HepG2 (cell line): ENCODE results near the gene CD84. TPM values are rescaled to one million over a fixed set of nuclear protein-coding genes. Genes with fewer than 3 reads are reported as not detected.

Experiments used
- ATAC-seq: fragments of 200-7000 bp; cut with Tn5 transposase; 3 replicates; pipeline ENCODE4 v1.9.1; 2020; ENCODE audit warnings: mild to moderate bottlenecking, moderate library complexity
- BruUV-seq: library from RNA; stranded (reverse); fragments of 400-500 nt; replicated peaks from 2 replicates; lab custom pipeline; 2021; lab: Mats Ljungman, UMichigan
- CTCF ChIA-PET: fragments of 300-600 bp; formaldehyde crosslinking; extraction: SDS; loops from one replicate; lab custom pipeline; 2021; ENCODE audit warnings: low total read pairs, inconsistent platforms, low intra/inter-chr PET ratio; lab: Yijun Ruan, JAX
- POLR2A ChIA-PET: fragments of 350-600 bp; sonication (Branson Sonifier 250); formaldehyde crosslinking; loops from one replicate; lab custom pipeline; 2020; ENCODE audit warnings: antibody characterized with exemption, inconsistent platforms; lab: Yijun Ruan, JAX
- DNase-seq: peaks from one replicate; pipeline ENCODE4 v3.0.0-alpha.2; 2015; ENCODE audit warnings: low spot score
- FAIRE-seq: peaks from 3 replicates; lab custom pipeline; 2011; peaks lifted over from hg19 to GRCh38; lab: Jason Lieb, UNC
- H2AFZ ChIP-seq: one replicate; pipeline ENCODE4 v1.6.1; 2011; ENCODE audit warnings: low read length, inconsistent platforms
- H3K27ac ChIP-seq: fragments of 300-600 bp; 3 replicates; pipeline ENCODE4 v1.8.0; 2011; ENCODE audit warnings: mixed run types, mild to moderate bottlenecking, mixed read lengths, low read length, inconsistent platforms; ENCODE audit not compliant: insufficient read depth; ENCODE audit errors: extremely low read length
- H3K27me3 ChIP-seq, 2 experiments: fragments of 200-600 bp in 1 of 2; 2 replicates in 1 of 2; 3 replicates in 1 of 2; pipeline versions ENCODE4 v1.6.0 to v1.8.0; 2011; ENCODE audit warnings: low read length in 2 of 2, mild to moderate bottlenecking in 2 of 2, moderate library complexity in 2 of 2, inconsistent platforms in 1 of 2; ENCODE audit not compliant: insufficient read depth in 2 of 2, control insufficient read depth in 1 of 2
- H3K36me3 ChIP-seq, 2 experiments: fragments of 200-600 bp in 1 of 2; replicated peaks in 1 of 2; 2 replicates in 1 of 2; 3 replicates in 1 of 2; pipeline versions ENCODE4 v1.5.1 to v1.8.0; 2011; ENCODE audit warnings: low read length in 2 of 2, inconsistent platforms in 1 of 2; ENCODE audit not compliant: insufficient read depth in 2 of 2, control insufficient read depth in 1 of 2
- H3K4me1 ChIP-seq: 2 replicates; pipeline ENCODE4 v1.5.1; 2012; ENCODE audit warnings: low read length, inconsistent platforms; ENCODE audit not compliant: insufficient read depth
- H3K4me2 ChIP-seq: 2 replicates; pipeline ENCODE4 v1.6.0; 2011; ENCODE audit warnings: low read depth, low read length, inconsistent platforms
- H3K4me3 ChIP-seq, 3 experiments: fragments of 200-600 bp in 1 of 3; sonication (generic), shearing (Covaris generic) in 1 of 3; replicated peaks in 1 of 3; 2 replicates each; pipeline ENCODE4 v1.5.1; 2011 to 2016; ENCODE audit warnings: low read length in 3 of 3, inconsistent platforms in 2 of 3, low read depth in 2 of 3, mild to moderate bottlenecking in 2 of 3, control low read depth in 1 of 3, mixed read lengths in 1 of 3; ENCODE audit not compliant: insufficient read depth in 1 of 3
- H3K79me2 ChIP-seq: one replicate; pipeline ENCODE4 v1.6.1; 2011; ENCODE audit warnings: low read length, inconsistent platforms; ENCODE audit not compliant: insufficient read depth
- H3K9ac ChIP-seq: 2 replicates; pipeline ENCODE4 v1.6.0; 2011; ENCODE audit warnings: mild to moderate bottlenecking, low read depth, low read length, inconsistent platforms; ENCODE audit not compliant: insufficient read depth
- H3K9me3 ChIP-seq: 2 replicates; pipeline ENCODE4 v1.5.1; 2012; ENCODE audit warnings: mild to moderate bottlenecking, low read length
- H4K20me1 ChIP-seq: 2 replicates; pipeline ENCODE4 v1.6.0; 2011; ENCODE audit warnings: inconsistent platforms, mild to moderate bottlenecking, low read length, moderate library complexity; ENCODE audit not compliant: insufficient read depth
- BRCA1 ChIP-seq: sonication (generic); formaldehyde crosslinking; IDR thresholded peaks from 2 replicates; pipeline ENCODE4 v1.4.0; 2020; ENCODE audit warnings: missing genetic modification reagents
- CENPT ChIP-seq: sonication (generic); formaldehyde crosslinking; IDR thresholded peaks from 2 replicates; pipeline ENCODE4 v1.8.0; 2022; ENCODE audit warnings: low read depth, mild to moderate bottlenecking, moderate library complexity, missing genetic modification reagents
- MEIS1 ChIP-seq: sonication (generic); formaldehyde crosslinking; IDR thresholded peaks from 2 replicates; pipeline ENCODE4 v1.9.0; 2021; ENCODE audit warnings: mild to moderate bottlenecking, missing genetic modification reagents, moderate library complexity, borderline replicate concordance
- MLLT10 ChIP-seq: sonication (generic); formaldehyde crosslinking; IDR thresholded peaks from 2 replicates; pipeline ENCODE4 v1.4.0; 2020; ENCODE audit warnings: missing genetic modification reagents
- TBL1XR1 ChIP-seq: fragments of 150-350 bp; IDR thresholded peaks from 2 replicates; pipeline ENCODE4 v1.6.1; 2014; ENCODE audit warnings: borderline replicate concordance, low read length; ENCODE audit not compliant: partially characterized antibody
- TFAP4 ChIP-seq: sonication (generic); IDR thresholded peaks from 2 replicates; pipeline ENCODE4 v1.6.1; 2016; ENCODE audit warnings: low read depth, borderline replicate concordance
- ZNF136 ChIP-seq: sonication (generic); formaldehyde crosslinking; IDR thresholded peaks from 2 replicates; pipeline ENCODE4 v1.8.1; 2022; ENCODE audit warnings: low read depth, mild to moderate bottlenecking, moderate library complexity, missing genetic modification reagents
- ZNF383 ChIP-seq: sonication (generic); formaldehyde crosslinking; IDR thresholded peaks from 2 replicates; pipeline ENCODE4 v1.4.0; 2020; ENCODE audit warnings: missing genetic modification reagents, mild to moderate bottlenecking, borderline replicate concordance
- ZNF407 ChIP-seq: sonication (generic); formaldehyde crosslinking; IDR thresholded peaks from one replicate; pipeline ENCODE4 v1.5.1; 2020; ENCODE audit warnings: mild to moderate bottlenecking, missing genetic modification reagents; ENCODE audit errors: not compliant biosample characterization
- ZNF569 ChIP-seq: sonication (generic); formaldehyde crosslinking; IDR thresholded peaks from 2 replicates; pipeline ENCODE4 v1.5.0; 2020; ENCODE audit warnings: mild to moderate bottlenecking, missing genetic modification reagents, moderate library complexity, borderline replicate concordance
- WGBS: methylation state at CpG from one replicate; pipeline ENCODE4 v1.1.6; 2017; ENCODE audit warnings: low lambda C conversion rate; 5-methylcytosine and 5-hydroxymethylcytosine counted together
- in situ Hi-C: cut with HindIII; loops from 2 replicates; pipeline ENCODE4 v1.10.0; 2017; ENCODE audit warnings: low pct_unique_long_range_greater_than_20kb; ENCODE audit not compliant: extremely low pct_ligation_motif_present
- intact Hi-C: fragments of 100-400 bp; cut with micrococcal nuclease; formaldehyde crosslinking; loops from one replicate; pipeline ENCODE4 v1.10.0; 2022; ENCODE audit not compliant: unreplicated experiment
- polyA plus RNA-seq, 8 experiments: library from polyadenylated mRNA; depleted of rRNA in 3 of 8; stranded (reverse) in 7 of 8; unstranded in 1 of 8; fragments of >200 nt; fragmentation: Illumina TruSeq in 4 of 8; extraction: Trizol in 4 of 8; gene quantifications; 2 replicates each; pipeline versions ENCODE4 v1.2.1 to v1.2.3, GENCODE V29; 2011 to 2016; ENCODE audit warnings: low read depth in 4 of 8, missing spikeins in 1 of 8, mixed read lengths in 1 of 8; ENCODE audit not compliant: insufficient read depth in 1 of 8
- total RNA-seq, 5 experiments: library from RNA; depleted of rRNA; stranded (reverse); fragments of >200 nt; fragmentation: Illumina TruSeq; extraction: Trizol; gene quantifications; 2 replicates each; pipeline ENCODE4 v1.2.3, GENCODE V29; 2016; ENCODE audit warnings: low read depth in 1 of 5
- TF ChIP-seq, protein P1 (sequence below): sonication (generic); formaldehyde crosslinking; IDR thresholded peaks from 2 replicates; pipeline ENCODE4 v1.4.0; 2020; ENCODE audit warnings: missing genetic modification reagents
- TF ChIP-seq, protein P2 (sequence below): sonication (generic); formaldehyde crosslinking; IDR thresholded peaks from 2 replicates; pipeline ENCODE4 v1.4.0; 2020; ENCODE audit warnings: missing genetic modification reagents

CD84 gene
- total and polyA plus RNA-seq, 2 of the 13 experiments (the other 11 are each of a cell fraction or from before 2014, with no cell fraction given): not detected

DNA sequence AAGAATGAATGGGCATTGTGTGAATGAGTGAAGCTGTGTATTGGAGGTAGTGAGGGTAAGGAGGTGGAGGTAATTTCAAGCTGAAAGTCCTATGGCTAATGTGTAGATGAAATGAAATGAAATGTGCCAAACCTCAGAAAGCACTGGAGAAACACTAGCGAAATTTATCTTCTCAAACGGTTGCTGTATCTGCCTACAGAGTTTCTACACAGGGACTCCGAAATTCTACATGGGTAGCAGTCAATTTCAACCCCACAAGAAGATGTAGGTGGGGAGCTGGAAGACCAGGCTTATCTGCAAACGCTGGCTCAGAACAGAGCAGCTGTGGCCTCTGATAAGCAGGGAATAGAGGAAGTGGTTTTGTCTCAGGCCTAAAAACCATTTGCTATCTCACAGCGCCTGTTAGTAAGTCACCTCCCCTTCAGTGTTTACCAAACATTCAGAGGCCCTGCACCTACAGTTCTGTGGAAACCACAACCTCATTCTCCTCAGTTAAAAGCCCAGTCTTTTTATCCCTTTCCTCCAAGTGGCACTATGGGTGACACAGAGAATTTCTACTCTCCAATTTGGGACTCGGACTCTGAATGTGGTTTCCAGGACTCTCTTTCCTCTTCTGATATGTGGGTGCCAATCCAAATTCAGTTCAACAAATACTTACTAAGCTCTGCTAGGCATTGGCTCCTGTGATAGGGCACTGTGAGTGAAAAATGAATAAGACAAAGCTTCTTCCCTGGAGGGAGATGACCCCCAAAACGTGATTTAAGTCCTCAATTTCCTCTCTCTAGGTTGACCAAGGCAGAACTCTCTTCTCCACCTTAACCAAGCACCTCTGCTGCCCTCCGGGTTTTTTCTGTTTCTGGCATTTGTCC is 39.1 kb downstream of the CD84 start:
- no peak overlapping the region for H3K27ac ChIP-seq
- intact Hi-C loops: no loop called here
- FAIRE-seq: peak; percentile 46
- H3K9ac ChIP-seq: peak overlapping the region; percentile 11; the same call in 1 of the 2 replicates
- in situ Hi-C loops: no loop called here
- H3K4me3 ChIP-seq: peak overlapping the region in 2 of 3 experiments; percentile 3 to 39; a peak in 3 of 6 replicates
- peak; percentile 9 for DNase-seq
- 4% methylated on average over 8 of the region's 8 CpGs for WGBS
- peaks cover 53% of the 10 kb centered on the region for H3K4me1 ChIP-seq
- H3K79me2 ChIP-seq: no peaks in the 10 kb centered on the region
- no TSS peak for BruUV-seq
- H3K36me3 ChIP-seq: no peaks in the 10 kb centered on the region
- H2AFZ ChIP-seq: peak overlapping the region; percentile 84
- CTCF ChIA-PET: no interaction called here
- POLR2A ChIA-PET: no interaction called here
- peak; percentile 64 for ATAC-seq
- no peaks in the 10 kb centered on the region for H4K20me1 ChIP-seq
- H3K9me3 ChIP-seq: peaks cover 2% of the 10 kb centered on the region
- H3K4me2 ChIP-seq: peak overlapping the region; percentile 71
- no peaks in the 10 kb centered on the region for H3K27me3 ChIP-seq
- TF ChIP-seq, protein P1, sequence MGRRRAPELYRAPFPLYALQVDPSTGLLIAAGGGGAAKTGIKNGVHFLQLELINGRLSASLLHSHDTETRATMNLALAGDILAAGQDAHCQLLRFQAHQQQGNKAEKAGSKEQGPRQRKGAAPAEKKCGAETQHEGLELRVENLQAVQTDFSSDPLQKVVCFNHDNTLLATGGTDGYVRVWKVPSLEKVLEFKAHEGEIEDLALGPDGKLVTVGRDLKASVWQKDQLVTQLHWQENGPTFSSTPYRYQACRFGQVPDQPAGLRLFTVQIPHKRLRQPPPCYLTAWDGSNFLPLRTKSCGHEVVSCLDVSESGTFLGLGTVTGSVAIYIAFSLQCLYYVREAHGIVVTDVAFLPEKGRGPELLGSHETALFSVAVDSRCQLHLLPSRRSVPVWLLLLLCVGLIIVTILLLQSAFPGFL: no peak
- TF ChIP-seq MLLT10 (no peak), BRCA1 (no peak), ZNF383 (no peak), ZNF136 (CRISPR knock-in tag) (no peak), TFAP4 (0 out of 2 replicates have a peak, but pooled peaks have one; percentile 7), ZNF569 (CRISPR knock-in tag) (no peak), CENPT (CRISPR knock-in tag) (no peak), ZNF407 (CRISPR knock-in tag) (no peak), TBL1XR1 (no peak), MEIS1 (CRISPR knock-in tag) (no peak)
- TF ChIP-seq, protein P2, sequence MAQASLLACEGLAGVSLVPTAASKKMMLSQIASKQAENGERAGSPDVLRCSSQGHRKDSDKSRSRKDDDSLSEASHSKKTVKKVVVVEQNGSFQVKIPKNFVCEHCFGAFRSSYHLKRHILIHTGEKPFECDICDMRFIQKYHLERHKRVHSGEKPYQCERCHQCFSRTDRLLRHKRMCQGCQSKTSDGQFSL: no peak
